Astrocyte of the spinal cord (primary cell): ENCODE data around the gene POMT2.

Experiments used
- DNase-seq: peaks from one replicate; pipeline ENCODE4 v3.0.0; 2011; ENCODE audit warnings: low read depth, low spot score
- H3K4me3 ChIP-seq: 2 replicates; pipeline ENCODE4 v1.5.1; 2011; ENCODE audit warnings: low read depth, mild to moderate bottlenecking, low read length, moderate library complexity
- in situ Hi-C: cut with HindIII; loops from 2 replicates; pipeline ENCODE4 v1.10.0; 2017; ENCODE audit warnings: low sequenced_read_pairs
- TF ChIP-seq, protein P1 (sequence below): IDR thresholded peaks from 2 replicates; pipeline ENCODE4 v1.5.1; 2012; ENCODE audit warnings: low read depth, mild to moderate bottlenecking, low read length, inconsistent platforms

The POMT2 gene

DNA sequence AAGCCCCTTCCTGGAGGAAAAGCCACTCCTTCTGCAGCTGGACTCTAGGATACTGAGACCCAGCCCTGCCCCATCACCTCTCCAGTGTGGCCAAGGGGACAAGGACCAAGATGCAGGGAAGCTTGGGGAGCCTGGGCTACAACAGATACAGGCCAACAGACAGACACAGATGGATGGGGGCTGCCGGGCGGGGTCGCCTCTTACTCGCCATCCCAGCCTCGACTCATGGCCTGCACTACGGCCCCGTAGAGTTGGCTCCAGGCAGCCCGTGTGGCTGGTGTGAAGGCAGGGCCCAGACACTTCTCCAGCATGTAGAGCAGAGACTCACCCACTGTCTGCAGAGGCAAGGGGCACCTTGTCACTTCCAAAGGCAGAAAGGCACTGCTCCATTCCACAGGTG is 54.3 kb downstream of the POMT2 start:
- DNase-seq = no peak
- H3K4me3 ChIP-seq = no peak overlapping the region
- TF ChIP-seq, protein P1, sequence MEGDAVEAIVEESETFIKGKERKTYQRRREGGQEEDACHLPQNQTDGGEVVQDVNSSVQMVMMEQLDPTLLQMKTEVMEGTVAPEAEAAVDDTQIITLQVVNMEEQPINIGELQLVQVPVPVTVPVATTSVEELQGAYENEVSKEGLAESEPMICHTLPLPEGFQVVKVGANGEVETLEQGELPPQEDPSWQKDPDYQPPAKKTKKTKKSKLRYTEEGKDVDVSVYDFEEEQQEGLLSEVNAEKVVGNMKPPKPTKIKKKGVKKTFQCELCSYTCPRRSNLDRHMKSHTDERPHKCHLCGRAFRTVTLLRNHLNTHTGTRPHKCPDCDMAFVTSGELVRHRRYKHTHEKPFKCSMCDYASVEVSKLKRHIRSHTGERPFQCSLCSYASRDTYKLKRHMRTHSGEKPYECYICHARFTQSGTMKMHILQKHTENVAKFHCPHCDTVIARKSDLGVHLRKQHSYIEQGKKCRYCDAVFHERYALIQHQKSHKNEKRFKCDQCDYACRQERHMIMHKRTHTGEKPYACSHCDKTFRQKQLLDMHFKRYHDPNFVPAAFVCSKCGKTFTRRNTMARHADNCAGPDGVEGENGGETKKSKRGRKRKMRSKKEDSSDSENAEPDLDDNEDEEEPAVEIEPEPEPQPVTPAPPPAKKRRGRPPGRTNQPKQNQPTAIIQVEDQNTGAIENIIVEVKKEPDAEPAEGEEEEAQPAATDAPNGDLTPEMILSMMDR = no peak
- in situ Hi-C loops = no loop called here

DNA sequence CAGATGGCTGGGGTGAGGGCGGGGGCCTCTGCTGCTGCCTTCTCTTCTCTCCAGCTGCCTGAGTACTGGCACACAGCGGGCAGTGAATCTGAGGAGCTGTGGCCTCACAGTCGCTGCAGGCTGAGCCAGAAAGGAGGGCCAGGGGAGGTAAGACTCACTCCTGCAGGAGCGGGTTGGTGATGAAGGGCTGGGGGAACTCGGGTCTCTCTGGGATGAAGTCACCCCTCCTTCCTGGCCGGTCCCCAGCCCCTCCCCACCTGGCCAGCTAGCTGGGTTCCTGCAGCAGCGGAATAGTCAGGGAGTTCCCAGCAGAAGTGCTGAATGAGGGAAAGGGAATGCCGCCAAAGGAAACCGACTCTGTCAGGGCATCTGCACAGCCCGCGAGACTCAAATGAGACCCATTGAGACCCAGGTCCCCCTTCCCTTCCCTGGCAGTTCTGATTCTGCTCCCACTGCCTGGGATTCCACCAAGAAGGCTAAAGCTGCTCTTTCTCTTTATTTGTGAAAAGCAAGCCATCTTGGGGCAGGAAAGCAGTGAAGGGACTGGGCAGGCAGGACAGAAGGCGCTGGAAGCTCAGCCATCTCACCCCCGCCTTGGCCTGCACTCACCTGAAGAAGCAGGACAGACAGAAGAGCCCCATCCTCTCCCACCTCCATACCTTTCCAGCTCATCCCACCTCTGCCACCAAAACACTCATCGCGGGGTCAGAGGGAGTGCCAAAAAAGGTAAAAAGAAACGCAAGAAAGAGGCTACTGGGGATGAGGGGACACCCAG is 54.9 kb downstream of the POMT2 start:
- TF ChIP-seq, protein P1 = no peak
- in situ Hi-C loops = no loop called here
- DNase-seq = no peak
- no peak overlapping the region for H3K4me3 ChIP-seq

DNA sequence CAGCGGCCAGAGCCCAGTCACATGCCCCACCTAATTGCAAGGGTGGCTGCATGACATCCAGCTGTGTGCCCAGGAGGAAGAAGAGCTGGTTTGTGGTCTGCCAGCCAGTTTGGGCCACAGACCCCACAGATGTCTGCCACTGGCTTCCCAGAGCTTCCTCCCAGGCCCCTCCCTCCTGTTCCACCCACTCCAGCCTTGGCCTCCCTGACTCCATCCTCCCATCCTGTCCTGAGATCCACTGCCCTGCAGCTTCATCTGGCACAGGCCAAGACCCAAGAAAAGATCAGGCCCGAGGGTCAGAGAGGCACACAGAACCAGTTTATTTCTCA is 55.5 kb downstream of the POMT2 start:
- TF ChIP-seq, protein P1 = no peak
- in situ Hi-C loops = no loop called here
- DNase-seq = no peak
- H3K4me3 ChIP-seq = no peak overlapping the region

DNA sequence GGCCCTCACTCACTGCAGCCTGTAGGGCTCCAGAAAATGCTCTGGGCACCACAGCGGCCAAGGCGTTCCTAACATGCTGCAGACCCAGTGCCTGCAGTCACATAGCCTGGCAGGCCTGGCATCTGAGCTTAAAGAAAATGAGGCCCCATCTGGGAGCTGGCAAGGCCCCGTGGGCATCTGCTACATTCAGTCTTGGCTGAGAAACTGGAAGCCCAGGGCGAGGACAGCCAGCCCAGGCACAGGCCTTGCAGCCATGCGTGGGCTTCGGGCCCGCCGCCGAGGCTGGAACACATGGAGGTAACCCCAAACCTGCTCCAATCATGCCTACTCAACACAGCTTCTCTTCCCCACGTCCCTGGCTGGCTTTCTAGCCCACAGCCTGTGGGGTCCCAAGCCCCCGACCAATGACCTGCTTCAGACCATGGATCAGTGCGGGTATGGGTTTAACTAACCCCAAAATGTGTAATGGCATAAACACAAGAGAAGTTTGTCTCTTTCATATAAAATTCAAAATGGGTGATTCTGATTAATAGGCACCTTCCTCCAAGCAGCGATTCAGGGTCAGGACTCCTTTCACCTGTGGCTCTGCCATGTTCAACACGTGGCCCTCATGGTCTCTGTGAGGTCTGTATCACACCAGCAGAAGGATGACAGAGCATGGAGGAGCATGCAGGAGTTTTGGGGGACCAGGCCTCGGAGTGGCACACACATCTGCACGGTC is 56.1 kb downstream of the POMT2 start:
- no peak for DNase-seq
- H3K4me3 ChIP-seq = no peak overlapping the region
- in situ Hi-C loops = no loop called here
- TF ChIP-seq, protein P1 = no peak

DNA sequence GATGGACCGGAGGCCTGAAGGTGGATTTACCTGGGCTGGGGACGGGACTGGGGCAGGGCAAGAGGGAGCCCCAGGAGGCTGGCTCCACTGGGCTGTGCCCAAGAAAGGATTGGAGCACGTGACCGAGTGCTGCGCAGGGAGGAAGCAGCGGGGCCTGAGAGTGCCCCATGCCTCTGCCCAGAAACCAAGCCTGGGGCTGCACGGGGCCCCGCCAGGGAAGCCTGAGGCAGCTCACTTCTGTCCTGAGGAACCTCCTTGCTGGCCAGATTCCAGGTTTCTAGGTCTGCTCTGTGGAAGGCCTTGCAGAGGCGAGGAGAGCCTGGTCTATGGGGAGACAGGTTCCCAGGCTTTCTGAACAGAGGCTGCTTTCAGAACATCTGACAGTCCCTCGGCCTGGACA is 60.1 kb downstream of the POMT2 start:
- no peak overlapping the region for H3K4me3 ChIP-seq
- in situ Hi-C loops = no loop called here
- TF ChIP-seq, protein P1 = no peak
- DNase-seq = no peak

DNA sequence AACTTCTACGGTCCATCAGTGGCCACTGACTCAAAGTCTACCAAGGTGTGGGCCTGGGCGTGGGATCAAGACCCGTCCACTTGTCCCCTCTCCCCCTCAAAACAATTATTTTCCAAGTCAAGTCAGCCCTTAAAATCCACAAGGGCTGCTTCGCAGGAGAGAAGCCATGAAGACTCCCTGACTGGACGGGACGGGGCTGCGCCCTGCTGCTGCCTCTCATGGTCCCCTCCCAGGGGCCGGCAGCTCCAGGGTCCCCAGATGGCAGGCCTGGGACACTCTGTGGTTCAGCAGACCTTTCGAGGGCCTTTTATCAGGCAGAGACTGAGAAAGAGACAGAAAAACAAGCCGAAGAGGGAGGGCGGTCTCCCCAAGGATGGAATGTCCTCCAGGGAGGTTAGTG is 60.5 kb downstream of the POMT2 start:
- in situ Hi-C loops = no loop called here
- DNase-seq = no peak
- H3K4me3 ChIP-seq = no peak overlapping the region
- TF ChIP-seq, protein P1 = no peak
